Nephron progenitor cell (in vitro differentiated cells): Measurements from ENCODE around the gene ABL2.

ENCODE experiments used
- DNase-seq: peaks from one replicate; pipeline ENCODE4 v3.0.0; 2021
- H3K27ac Mint-ChIP-seq: 2 replicates; pipeline ENCODE4 v1.8.0; 2021; ENCODE audit warnings: mild to moderate bottlenecking, moderate library complexity, mixed read lengths
- H3K27me3 Mint-ChIP-seq: 2 replicates; pipeline ENCODE4 v1.8.0; 2021; ENCODE audit warnings: mild to moderate bottlenecking, low read depth, mixed read lengths; ENCODE audit not compliant: poor library complexity
- H3K36me3 Mint-ChIP-seq: 2 replicates; pipeline ENCODE4 v1.8.0; 2021; ENCODE audit warnings: low read depth, mixed read lengths
- H3K4me1 Mint-ChIP-seq: 2 replicates; pipeline ENCODE4 v1.8.0; 2021; ENCODE audit warnings: mixed read lengths
- H3K4me3 Mint-ChIP-seq: 2 replicates; pipeline ENCODE4 v1.8.0; 2021; ENCODE audit warnings: mild to moderate bottlenecking, moderate library complexity, mixed read lengths
- H3K9me3 Mint-ChIP-seq: 2 replicates; pipeline ENCODE4 v1.8.0; 2021; ENCODE audit warnings: mild to moderate bottlenecking, moderate library complexity, mixed read lengths
- CTCF ChIP-seq: fragments of 200-600 bp; sonication (generic); IDR thresholded peaks from 2 replicates; pipeline ENCODE4 v1.5.0; 2021; ENCODE audit warnings: antibody characterized with exemption

The ABL2 gene

GRCh38 chr1:179195376-179195775 is 34.1 kb downstream of the ABL2 start:
- no peaks in the 10 kb centered on the region for H3K27me3 Mint-ChIP-seq
- TF ChIP-seq CTCF = no peak

GRCh38 chr1:179194068-179194537 is 35.4 kb downstream of the ABL2 start:
- Mint-ChIP-seq H3K36me3 (peaks cover 10% of the 10 kb centered on the region), H3K4me3 (no peak overlapping the region), H3K27me3 (no peaks in the 10 kb centered on the region), H3K4me1 (no peaks in the 10 kb centered on the region), H3K9me3 (no peaks in the 10 kb centered on the region), H3K27ac (peak overlapping the region; percentile 89)
- no peak for TF ChIP-seq CTCF
- no peak for DNase-seq

More at GRCh38 chr1:179195376-179195775, 34.1 kb downstream of the ABL2 start:
- no peak overlapping the region for H3K4me3 Mint-ChIP-seq
- no peaks in the 10 kb centered on the region for H3K4me1 Mint-ChIP-seq
- H3K27ac Mint-ChIP-seq = no peak overlapping the region
- no peaks in the 10 kb centered on the region for H3K36me3 Mint-ChIP-seq
- no peaks in the 10 kb centered on the region for H3K9me3 Mint-ChIP-seq
- DNase-seq = no peak

- Mint-ChIP-seq H3K27ac (no peak overlapping the region), H3K4me1 (no peaks in the 10 kb centered on the region), H3K36me3 (peaks cover 30% of the 10 kb centered on the region), H3K9me3 (no peaks in the 10 kb centered on the region), H3K27me3 (no peaks in the 10 kb centered on the region), H3K4me3 (no peak overlapping the region)
- no peak for TF ChIP-seq CTCF
- no peak for DNase-seq
These were observed 38.6 kb downstream of the ABL2 start for GRCh38 chr1:179190861-179191260.

GRCh38 chr1:179187735-179188471 is 41.6 kb downstream of the ABL2 start:
- Mint-ChIP-seq H3K4me1 (no peaks in the 10 kb centered on the region), H3K27ac (no peak overlapping the region), H3K27me3 (no peaks in the 10 kb centered on the region), H3K4me3 (no peak overlapping the region), H3K36me3 (peaks cover 30% of the 10 kb centered on the region), H3K9me3 (no peaks in the 10 kb centered on the region)
- DNase-seq = no peak
- no peak for TF ChIP-seq CTCF

GRCh38 chr1:179187043-179187442 is 42.4 kb downstream of the ABL2 start:
- H3K36me3 Mint-ChIP-seq = peaks cover 30% of the 10 kb centered on the region
- TF ChIP-seq CTCF = no peak
- H3K9me3 Mint-ChIP-seq = no peaks in the 10 kb centered on the region
- no peak overlapping the region for H3K27ac Mint-ChIP-seq
- no peaks in the 10 kb centered on the region for H3K27me3 Mint-ChIP-seq
- H3K4me3 Mint-ChIP-seq = no peak overlapping the region
- no peak for DNase-seq
- no peaks in the 10 kb centered on the region for H3K4me1 Mint-ChIP-seq

- Mint-ChIP-seq H3K4me3 (no peak overlapping the region), H3K27ac (peak overlapping the region; percentile 17), H3K27me3 (no peaks in the 10 kb centered on the region), H3K36me3 (peaks cover 23% of the 10 kb centered on the region), H3K4me1 (no peaks in the 10 kb centered on the region), H3K9me3 (no peaks in the 10 kb centered on the region)
- no peak for DNase-seq
- no peak for TF ChIP-seq CTCF
These were observed 45.1 kb downstream of the ABL2 start for GRCh38 chr1:179184403-179184802.
